B cell (primary cell): ENCODE results near the gene ARHGAP22. TPM values are rescaled to one million over a fixed set of nuclear protein-coding genes. Genes with fewer than 3 reads are reported as not detected.

Experiments used
- ATAC-seq: fragments of 200-7000 bp; cut with Tn5 transposase; one replicate; pipeline ENCODE4 v1.10.0; 2021; ENCODE audit warnings: low read depth, mild to moderate bottlenecking, moderate number of reproducible peaks, moderate library complexity
- CTCF ChIA-PET: fragments of 350-600 bp; sonication (Branson Sonifier 250); formaldehyde crosslinking; loops from one replicate; lab custom pipeline; 2021; ENCODE audit warnings: antibody characterized with exemption, inconsistent platforms; lab: Charles Lee
- POLR2A ChIA-PET: fragments of 350-600 bp; sonication (Branson Sonifier 250); formaldehyde crosslinking; loops from one replicate; lab custom pipeline; 2021; ENCODE audit warnings: antibody characterized with exemption; lab: Charles Lee
- DNase-seq: peaks from one replicate; pipeline ENCODE4 v3.0.0; 2013
- H2AFZ ChIP-seq: 2 replicates; pipeline ENCODE4 v1.6.1; 2012; ENCODE audit warnings: mild to moderate bottlenecking, low read depth, low read length; ENCODE audit not compliant: insufficient read depth, poor library complexity, severe bottlenecking
- H3K27ac ChIP-seq, 2 donors: 1 replicate in 1 of 2; 2 replicates in 1 of 2; pipeline ENCODE4 v1.5.1; 2012 to 2013; ENCODE audit warnings: low read length in 2 of 2, mild to moderate bottlenecking in 2 of 2, moderate library complexity in 1 of 2
- H3K27me3 ChIP-seq, 4 experiments: fragments of 200-600 bp in 1 of 4; sonication (generic) in 1 of 4; replicated peaks in 1 of 4; 1 replicate in 2 of 4; 2 replicates in 2 of 4; pipeline versions ENCODE4 v1.6.1 to v1.7.0; 2013 to 2016; ENCODE audit warnings: low read length in 3 of 4, mild to moderate bottlenecking in 2 of 4, mixed read lengths in 1 of 4, moderate library complexity in 1 of 4; ENCODE audit not compliant: insufficient read depth in 4 of 4, control insufficient read depth in 3 of 4; ENCODE audit errors: control extremely low read depth in 1 of 4
- H3K36me3 ChIP-seq, 2 experiments: replicated peaks in 1 of 2; 1 replicate in 1 of 2; 2 replicates in 1 of 2; pipeline versions ENCODE4 v1.6.1 to v1.7.1; 2013; ENCODE audit warnings: low read length in 1 of 2; ENCODE audit not compliant: insufficient read depth in 2 of 2, control insufficient read depth in 1 of 2; ENCODE audit errors: control extremely low read depth in 1 of 2, extremely low read depth in 1 of 2
- H3K4me1 ChIP-seq, 2 donors: fragments of 200-600 bp in 1 of 2; sonication (generic) in 1 of 2; 1 replicate in 1 of 2; 2 replicates in 1 of 2; pipeline versions ENCODE4 v1.5.1 to v1.6.1; 2013 to 2017; ENCODE audit warnings: low read length in 2 of 2; ENCODE audit not compliant: control insufficient read depth in 2 of 2, insufficient read depth in 2 of 2
- H3K4me2 ChIP-seq: replicated peaks from 2 replicates; pipeline ENCODE3; 2012; ENCODE audit warnings: mild to moderate bottlenecking, low read depth, low read length; ENCODE audit not compliant: poor library complexity, severe bottlenecking
- H3K4me3 ChIP-seq, 5 experiments: fragments of 200-600 bp in 1 of 5; sonication (generic) in 1 of 5; 1 replicate in 3 of 5; 2 replicates in 2 of 5; pipeline versions ENCODE4 v1.5.1 to v1.7.0; 2011 to 2016; ENCODE audit warnings: low read length in 4 of 5, mild to moderate bottlenecking in 4 of 5, low read depth in 2 of 5, control low read depth in 1 of 5, moderate library complexity in 1 of 5; ENCODE audit not compliant: insufficient read depth in 1 of 5; ENCODE audit errors: control extremely low read depth in 1 of 5, extremely low read depth in 1 of 5
- H3K79me2 ChIP-seq: fragments of 200-600 bp; sonication (generic); one replicate; pipeline ENCODE4 v1.6.0; 2016; ENCODE audit warnings: low read length; ENCODE audit not compliant: control insufficient read depth, insufficient read depth
- H3K9ac ChIP-seq: fragments of 200-600 bp; sonication (generic); 2 replicates; pipeline ENCODE4 v1.6.1; 2017; ENCODE audit warnings: mild to moderate bottlenecking, low read length, moderate library complexity
- H3K9me3 ChIP-seq, 3 donors: one replicate each; pipeline versions ENCODE4 v1.6.1 to v1.7.1; 2013; ENCODE audit warnings: low read length in 2 of 3; ENCODE audit not compliant: control insufficient read depth in 2 of 3, insufficient read depth in 1 of 3; ENCODE audit errors: control extremely low read depth in 1 of 3
- H4K20me1 ChIP-seq: 2 replicates; pipeline ENCODE4 v1.6.0; 2012; ENCODE audit warnings: mild to moderate bottlenecking, low read length; ENCODE audit not compliant: insufficient read depth, control insufficient read depth, poor library complexity, severe bottlenecking
- H3K27ac Mint-ChIP-seq: one replicate; pipeline ENCODE4 v1.8.0; 2021; ENCODE audit warnings: mixed read lengths
- H3K27me3 Mint-ChIP-seq: one replicate; pipeline ENCODE4 v1.8.0; 2021; ENCODE audit warnings: mixed read lengths
- H3K4me1 Mint-ChIP-seq: one replicate; pipeline ENCODE4 v1.8.0; 2021; ENCODE audit warnings: mixed read lengths
- H3K4me3 Mint-ChIP-seq: one replicate; pipeline ENCODE4 v1.8.0; 2021; ENCODE audit warnings: mixed read lengths
- H3K9me3 Mint-ChIP-seq: one replicate; pipeline ENCODE4 v1.8.0; 2022; ENCODE audit warnings: mixed read lengths; ENCODE audit not compliant: insufficient read depth
- EZH2 ChIP-seq: IDR thresholded peaks from 2 replicates; pipeline ENCODE4 v1.6.1; 2012; ENCODE audit warnings: borderline replicate concordance, low read depth, mild to moderate bottlenecking, moderate library complexity, low read length; ENCODE audit not compliant: insufficient read depth, poor library complexity, severe bottlenecking
- WGBS: methylation state at CpG from one replicate; pipeline ENCODE4 v1.1.5; 2013; ENCODE audit warnings: missing lambda C conversion rate; ENCODE audit not compliant: insufficient coverage; 5-methylcytosine and 5-hydroxymethylcytosine counted together
- intact Hi-C: fragments of 100-400 bp; cut with micrococcal nuclease; formaldehyde crosslinking; loops from one replicate; pipeline ENCODE4 v1.10.0; 2022
- polyA plus RNA-seq: library from polyadenylated mRNA; depleted of rRNA; stranded (reverse); fragments of >200 nt; gene quantifications from 2 replicates; pipeline ENCODE4 v1.2.3, GENCODE V29; 2012
- total RNA-seq, 2 donors: library from RNA; stranded (reverse); fragments of 120-200 nt in 1 of 2; gene quantifications; 1 replicate in 1 of 2; 2 replicates in 1 of 2; pipeline versions ENCODE4 v1.2.3 to v1.2.4, GENCODE V29; 2013 to 2022
- TF ChIP-seq, protein P1 (sequence below): fragments of 200-600 bp; IDR thresholded peaks from one replicate; pipeline ENCODE4 v1.8.0; 2022; ENCODE audit warnings: antibody characterized with exemption, mild to moderate bottlenecking

Gene ARHGAP22
- total and polyA plus RNA-seq, 2 donors (not counting 1 experiment from before 2014, with no cell fraction given): 1.9 to 2.0 TPM

DNA sequence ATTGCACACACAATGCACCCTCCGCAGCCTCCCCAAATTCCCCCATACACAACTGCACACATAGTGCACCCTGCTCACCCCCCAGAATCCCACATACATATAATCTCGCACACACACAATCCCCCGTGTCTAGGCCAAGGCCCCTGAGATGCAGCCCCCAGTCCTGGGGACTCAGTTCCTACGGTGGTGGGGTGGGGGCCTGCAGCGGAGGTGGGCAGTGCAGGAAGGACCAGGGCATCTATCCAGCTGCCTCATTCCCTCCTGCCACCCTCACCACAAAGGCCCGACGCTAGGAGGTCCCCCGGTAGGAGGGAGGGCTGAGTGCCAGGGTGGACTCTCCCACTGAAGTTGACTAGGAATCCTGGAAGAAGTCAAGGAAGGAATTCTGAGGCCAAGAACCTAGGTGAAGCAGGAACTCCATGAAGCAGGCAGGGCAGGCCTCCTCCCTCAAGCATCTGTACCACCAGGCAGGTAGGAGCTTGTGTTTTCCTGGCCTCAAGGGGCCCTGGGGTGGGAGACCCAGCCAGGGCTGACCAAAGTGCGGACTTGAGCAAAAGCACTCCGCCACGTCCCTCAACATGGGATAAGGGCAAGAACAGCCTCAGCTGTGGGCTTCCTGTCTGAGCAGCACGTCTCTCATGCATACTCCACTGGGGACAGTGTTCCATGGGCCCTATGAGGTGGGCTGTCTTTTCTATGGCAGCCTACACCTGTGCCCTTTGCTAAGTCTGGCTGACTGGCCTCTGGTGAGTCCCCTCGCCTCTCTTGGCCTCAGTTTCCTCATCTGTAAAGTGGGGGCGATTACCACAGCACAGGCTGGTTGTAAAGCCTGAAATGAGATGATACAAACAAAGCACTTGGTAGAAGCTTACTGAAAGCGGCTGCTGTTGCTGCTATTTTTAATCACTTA, 152.6 kb downstream of the ARHGAP22 start:
- no peak for DNase-seq
- ChIA-PET CTCF (no interaction called here), POLR2A (no interaction called here)
- Histone ChIP-seq H3K27ac (no peak overlapping the region), H3K4me2 (no peak overlapping the region), H2AFZ (no peak overlapping the region), H3K27me3 (no peaks in the 10 kb centered on the region), H3K4me1 (peaks cover 11 to 14% of the 10 kb centered on the region in 2 donors), H3K79me2 (no peaks in the 10 kb centered on the region), H3K9ac (no peak overlapping the region), H3K36me3 (no peaks in the 10 kb centered on the region), H3K9me3 (no peaks in the 10 kb centered on the region), H4K20me1 (no peaks in the 10 kb centered on the region), H3K4me3 (no peak overlapping the region)
- Mint-ChIP-seq H3K4me3 (no peak overlapping the region), H3K9me3 (no peaks in the 10 kb centered on the region), H3K27me3 (peaks cover 5% of the 10 kb centered on the region), H3K27ac (no peak overlapping the region), H3K4me1 (peaks cover 8% of the 10 kb centered on the region)
- 72% methylated on average over 8 of the region's 15 CpGs for WGBS
- no peak for ATAC-seq
- intact Hi-C loops: no loop called here
- TF ChIP-seq, protein P1, sequence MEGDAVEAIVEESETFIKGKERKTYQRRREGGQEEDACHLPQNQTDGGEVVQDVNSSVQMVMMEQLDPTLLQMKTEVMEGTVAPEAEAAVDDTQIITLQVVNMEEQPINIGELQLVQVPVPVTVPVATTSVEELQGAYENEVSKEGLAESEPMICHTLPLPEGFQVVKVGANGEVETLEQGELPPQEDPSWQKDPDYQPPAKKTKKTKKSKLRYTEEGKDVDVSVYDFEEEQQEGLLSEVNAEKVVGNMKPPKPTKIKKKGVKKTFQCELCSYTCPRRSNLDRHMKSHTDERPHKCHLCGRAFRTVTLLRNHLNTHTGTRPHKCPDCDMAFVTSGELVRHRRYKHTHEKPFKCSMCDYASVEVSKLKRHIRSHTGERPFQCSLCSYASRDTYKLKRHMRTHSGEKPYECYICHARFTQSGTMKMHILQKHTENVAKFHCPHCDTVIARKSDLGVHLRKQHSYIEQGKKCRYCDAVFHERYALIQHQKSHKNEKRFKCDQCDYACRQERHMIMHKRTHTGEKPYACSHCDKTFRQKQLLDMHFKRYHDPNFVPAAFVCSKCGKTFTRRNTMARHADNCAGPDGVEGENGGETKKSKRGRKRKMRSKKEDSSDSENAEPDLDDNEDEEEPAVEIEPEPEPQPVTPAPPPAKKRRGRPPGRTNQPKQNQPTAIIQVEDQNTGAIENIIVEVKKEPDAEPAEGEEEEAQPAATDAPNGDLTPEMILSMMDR: no peak
- TF ChIP-seq EZH2: no peak

DNA sequence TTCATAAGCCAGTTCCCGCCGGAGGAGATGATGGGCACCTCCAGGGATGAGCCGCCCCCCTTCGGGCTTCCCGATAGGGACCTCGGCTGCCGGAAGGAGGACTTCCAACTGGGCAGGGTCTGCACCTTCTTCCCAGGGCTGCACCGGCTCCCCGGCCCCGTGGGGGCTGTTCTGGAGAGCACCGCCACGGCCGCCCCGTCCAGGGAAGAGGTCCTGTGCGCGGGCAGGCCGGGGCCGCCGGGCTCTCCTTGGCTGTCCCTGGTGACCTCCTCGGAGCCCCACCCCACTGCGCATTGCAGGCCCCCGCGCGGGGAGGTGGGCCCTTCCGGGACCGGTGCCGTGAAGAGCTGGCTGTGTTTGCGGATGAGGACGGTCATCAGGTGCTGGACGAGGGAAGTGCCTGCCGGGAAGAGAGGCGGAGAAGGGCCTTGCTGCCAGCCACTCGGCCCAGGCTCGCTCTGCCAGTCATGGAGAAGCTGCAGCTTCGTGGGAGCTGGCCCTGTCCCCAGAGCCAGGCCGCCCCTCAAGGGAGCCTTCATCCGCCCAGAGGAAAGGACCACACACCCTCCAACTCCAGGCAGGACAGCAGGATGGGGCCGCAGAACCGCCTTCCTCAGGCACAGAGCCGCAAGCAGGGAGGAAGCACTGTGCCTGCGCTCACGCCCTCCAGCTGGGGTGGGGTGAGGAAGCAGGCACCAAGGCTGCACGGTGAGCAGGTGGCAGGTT, 154.0 kb downstream of the ARHGAP22 start:
- WGBS: 85% methylated on average over 41 of the region's 43 CpGs
- H3K27ac Mint-ChIP-seq: no peak overlapping the region

More for the DNA sequence above, 154.0 kb downstream of the ARHGAP22 start:
- no peak overlapping the region for H3K4me3 ChIP-seq
- H2AFZ ChIP-seq: no peak overlapping the region
- H4K20me1 ChIP-seq: no peaks in the 10 kb centered on the region
- H3K27ac ChIP-seq: no peak overlapping the region
- H3K9me3 ChIP-seq: no peaks in the 10 kb centered on the region
- no peaks in the 10 kb centered on the region for H3K36me3 ChIP-seq
- H3K4me1 Mint-ChIP-seq: no peaks in the 10 kb centered on the region
- intact Hi-C loops: no loop called here
- H3K27me3 ChIP-seq: no peaks in the 10 kb centered on the region
- no peak overlapping the region for H3K4me3 Mint-ChIP-seq
- CTCF ChIA-PET: no interaction called here
- TF ChIP-seq EZH2: no peak
- H3K4me1 ChIP-seq: peaks cover 0 to under 1% of the 10 kb centered on the region in 2 donors
- no peaks in the 10 kb centered on the region for H3K9me3 Mint-ChIP-seq
- POLR2A ChIA-PET: no interaction called here
- H3K9ac ChIP-seq: no peak overlapping the region
- no peak overlapping the region for H3K4me2 ChIP-seq
- ATAC-seq (no peak), DNase-seq (no peak)
- H3K79me2 ChIP-seq: no peaks in the 10 kb centered on the region
- H3K27me3 Mint-ChIP-seq: peaks cover 5% of the 10 kb centered on the region
